Measurements from ENCODE around the gene MYO5C. TPM values are rescaled to one million over a fixed set of nuclear protein-coding genes. Genes with fewer than 3 reads are reported as not detected.

Gene MYO5C
- total and polyA plus RNA-seq, 10 of the 15 experiments (the other 5 are each of a cell fraction or from before 2014, with no cell fraction given) = 0.29 to 1.3 (median 0.75) TPM

DNA sequence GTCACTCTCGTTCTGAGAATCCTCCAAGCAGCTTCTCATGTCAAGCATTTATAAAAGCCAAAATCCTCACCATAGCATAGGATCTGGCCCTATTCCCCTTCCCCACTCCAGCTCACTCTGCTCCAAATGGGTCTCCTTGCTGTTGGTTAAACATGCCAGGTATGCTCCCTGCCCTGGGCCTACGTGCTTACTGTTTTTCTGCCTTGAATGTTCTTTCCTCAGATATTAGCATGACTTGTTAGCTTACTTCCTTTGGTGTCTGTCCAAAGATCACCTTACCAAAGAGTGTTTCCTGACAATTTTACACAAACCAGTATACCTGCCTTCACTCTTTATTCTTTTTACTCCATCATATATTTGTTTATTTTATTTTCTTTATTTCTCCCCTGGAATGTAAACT is 33.1 kb upstream of the MYO5C start:
- H4K20me1 ChIP-seq (ENCODE audit: control insufficient read depth, insufficient read depth) = no peaks in the 10 kb centered on the region
- no peak overlapping the region for H3K4me3 ChIP-seq
- H3K9me3 ChIP-seq (replicated peaks; ENCODE audit: control insufficient read depth, insufficient read depth, low read length) = no peaks in the 10 kb centered on the region
- H3K79me2 ChIP-seq (ENCODE audit: control insufficient read depth, insufficient read depth, low read length) = no peaks in the 10 kb centered on the region
- H3K27ac ChIP-seq (ENCODE audit: control insufficient read depth, insufficient read depth) = no peak overlapping the region
- DNase-seq (ENCODE audit: low read depth, low spot score) (no peak), FAIRE-seq (no peak), ATAC-seq (no peak)
- no peaks in the 10 kb centered on the region for H3K27me3 ChIP-seq (replicated peaks in 1 of 2; ENCODE audit: control insufficient read depth in 2 of 2, insufficient read depth in 2 of 2, low read length in 1 of 2)
- POLR2A ChIA-PET = no interaction called here
- no peak overlapping the region for H3K9ac ChIP-seq (ENCODE audit: control insufficient read depth, insufficient read depth, low read length)
- RAD21 ChIA-PET (ENCODE audit: unreplicated experiment) = interaction anchor here (1.3 to 2.2 kb wide), 5 partner anchors 136 to 407 kb away, joined by 3 to 9 read pairs (median 7); partner anchors contain the start of gene MYO5A
- peaks cover 15% of the 10 kb centered on the region for H3K4me1 ChIP-seq (ENCODE audit: control insufficient read depth, insufficient read depth, low read length)
- TF ChIP-seq RELA (IDR thresholded peaks at IDR 0.05; ENCODE audit: borderline replicate concordance, partially characterized antibody) (no peak), NRF1 (conservative IDR thresholded peaks at IDR 0.05; ENCODE audit: low read depth, low read length) (no peak), RAD51 (IDR thresholded peaks at IDR 0.05) (no peak), SMC3 (IDR thresholded peaks at IDR 0.05; ENCODE audit: borderline replicate concordance, low read length) (no peak), GABPA (IDR thresholded peaks at IDR 0.05; ENCODE audit: low read depth) (no peak), TBL1XR1 (IDR thresholded peaks at IDR 0.05; ENCODE audit: low read depth, low read length) (no peak), POLR2AphosphoS5 (IDR thresholded peaks at IDR 0.05; ENCODE audit: low read length) (no peak), YBX1 (IDR thresholded peaks at IDR 0.05) (no peak), SIX5 (IDR thresholded peaks at IDR 0.05; ENCODE audit: low read depth, low read length, severe bottlenecking) (no peak), SREBF2 (IDR thresholded peaks at IDR 0.05; ENCODE audit: low read length) (no peak), TARDBP (IDR thresholded peaks at IDR 0.05; ENCODE audit: borderline replicate concordance) (no peak), FOXK2 (IDR thresholded peaks at IDR 0.05) (no peak), SRF (IDR thresholded peaks at IDR 0.05; ENCODE audit: low read depth in 2 of 2, low read length in 2 of 2) (no peak), EZH2 (IDR thresholded peaks at IDR 0.05; ENCODE audit: borderline replicate concordance, control insufficient read depth, low read depth, low read length) (no peak)
- TF ChIP-seq, protein P1, sequence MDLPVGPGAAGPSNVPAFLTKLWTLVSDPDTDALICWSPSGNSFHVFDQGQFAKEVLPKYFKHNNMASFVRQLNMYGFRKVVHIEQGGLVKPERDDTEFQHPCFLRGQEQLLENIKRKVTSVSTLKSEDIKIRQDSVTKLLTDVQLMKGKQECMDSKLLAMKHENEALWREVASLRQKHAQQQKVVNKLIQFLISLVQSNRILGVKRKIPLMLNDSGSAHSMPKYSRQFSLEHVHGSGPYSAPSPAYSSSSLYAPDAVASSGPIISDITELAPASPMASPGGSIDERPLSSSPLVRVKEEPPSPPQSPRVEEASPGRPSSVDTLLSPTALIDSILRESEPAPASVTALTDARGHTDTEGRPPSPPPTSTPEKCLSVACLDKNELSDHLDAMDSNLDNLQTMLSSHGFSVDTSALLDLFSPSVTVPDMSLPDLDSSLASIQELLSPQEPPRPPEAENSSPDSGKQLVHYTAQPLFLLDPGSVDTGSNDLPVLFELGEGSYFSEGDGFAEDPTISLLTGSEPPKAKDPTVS (IDR thresholded peaks at IDR 0.05; ENCODE audit: low read depth, low read length) = no peak
- TF ChIP-seq, protein P2, sequence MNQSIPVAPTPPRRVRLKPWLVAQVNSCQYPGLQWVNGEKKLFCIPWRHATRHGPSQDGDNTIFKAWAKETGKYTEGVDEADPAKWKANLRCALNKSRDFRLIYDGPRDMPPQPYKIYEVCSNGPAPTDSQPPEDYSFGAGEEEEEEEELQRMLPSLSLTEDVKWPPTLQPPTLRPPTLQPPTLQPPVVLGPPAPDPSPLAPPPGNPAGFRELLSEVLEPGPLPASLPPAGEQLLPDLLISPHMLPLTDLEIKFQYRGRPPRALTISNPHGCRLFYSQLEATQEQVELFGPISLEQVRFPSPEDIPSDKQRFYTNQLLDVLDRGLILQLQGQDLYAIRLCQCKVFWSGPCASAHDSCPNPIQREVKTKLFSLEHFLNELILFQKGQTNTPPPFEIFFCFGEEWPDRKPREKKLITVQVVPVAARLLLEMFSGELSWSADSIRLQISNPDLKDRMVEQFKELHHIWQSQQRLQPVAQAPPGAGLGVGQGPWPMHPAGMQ (IDR thresholded peaks at IDR 0.05; ENCODE audit: borderline replicate concordance) = no peak
- TF ChIP-seq, protein P3, sequence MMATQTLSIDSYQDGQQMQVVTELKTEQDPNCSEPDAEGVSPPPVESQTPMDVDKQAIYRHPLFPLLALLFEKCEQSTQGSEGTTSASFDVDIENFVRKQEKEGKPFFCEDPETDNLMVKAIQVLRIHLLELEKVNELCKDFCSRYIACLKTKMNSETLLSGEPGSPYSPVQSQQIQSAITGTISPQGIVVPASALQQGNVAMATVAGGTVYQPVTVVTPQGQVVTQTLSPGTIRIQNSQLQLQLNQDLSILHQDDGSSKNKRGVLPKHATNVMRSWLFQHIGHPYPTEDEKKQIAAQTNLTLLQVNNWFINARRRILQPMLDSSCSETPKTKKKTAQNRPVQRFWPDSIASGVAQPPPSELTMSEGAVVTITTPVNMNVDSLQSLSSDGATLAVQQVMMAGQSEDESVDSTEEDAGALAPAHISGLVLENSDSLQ (IDR thresholded peaks at IDR 0.05) = no peak
- H3K4me2 ChIP-seq (ENCODE audit: control insufficient read depth, insufficient read depth) = no peak overlapping the region
- no TSS peak for BruUV-seq (replicated peaks)
- SMC1A ChIA-PET (ENCODE audit: uncharacterized antibody, unreplicated experiment) = interaction anchor here (0.8 to 2.3 kb wide), 10 partner anchors 11 to 407 kb away, joined by 3 to 17 read pairs (median 4); no protein-coding TSS in a partner anchor
- CTCF ChIA-PET = interaction anchor here (1.1 to 6.4 kb wide), 6 partner anchors 12 to 406 kb away, joined by 3 to 35 read pairs (median 4); no protein-coding TSS in a partner anchor
- H2AFZ ChIP-seq (ENCODE audit: control insufficient read depth, low read depth, low read length) = no peak overlapping the region
- H3K36me3 ChIP-seq (ENCODE audit: control insufficient read depth in 2 of 2, insufficient read depth in 2 of 2, low read length in 1 of 2) = peaks cover 7 to 22% of the 10 kb centered on the region in 2 experiments
- 90% methylated on average over 2 of the region's 2 CpGs for WGBS (ENCODE audit: insufficient coverage, insufficient replicate concordance, low lambda C conversion rate, missing lambda C conversion rate)
- in situ Hi-C loops (cut with MboI) = loop anchor here (5.0 kb wide), 1 partner anchor 404 kb away; no protein-coding TSS in a partner anchor
- intact Hi-C loops (cut with micrococcal nuclease; ENCODE audit: unreplicated experiment) = no loop called here

All from GM12878 (cell line).